PC-3 (cell line): Measurements from ENCODE around the gene ST7. TPM values are rescaled to one million over a fixed set of nuclear protein-coding genes. Genes with fewer than 3 reads are reported as not detected.
A peak's percentile ranks its signal among the peaks of the same experiment; 100 is the strongest.

Experiments used
- ATAC-seq: fragments of 200-7000 bp; cut with Tn5 transposase; 2 replicates; pipeline ENCODE4 v1.9.1; 2020; ENCODE audit warnings: mild to moderate bottlenecking, moderate library complexity
- BruUV-seq: library from RNA; stranded (reverse); fragments of 400-500 nt; replicated peaks from 2 replicates; lab custom pipeline; 2021; lab: Mats Ljungman, UMichigan
- CTCF ChIA-PET: fragments of 300-600 bp; sonication (Branson Sonifier 250); formaldehyde crosslinking; loops from one replicate; lab custom pipeline; 2022; ENCODE audit warnings: antibody characterized with exemption; lab: Charles Lee
- POLR2A ChIA-PET: fragments of 300-600 bp; sonication (Branson Sonifier 250); formaldehyde crosslinking; loops from one replicate; lab custom pipeline; 2022; ENCODE audit warnings: antibody characterized with exemption; ENCODE audit not compliant: unreplicated experiment; lab: Charles Lee
- DNase-seq: peaks from one replicate; pipeline ENCODE4 v3.0.0-alpha.2; 2015
- H2AFZ ChIP-seq: fragments of 300-600 bp; sonication (generic); 2 replicates; pipeline ENCODE4 v1.6.0; 2016; ENCODE audit warnings: antibody characterized with exemption, low read length
- H3F3A ChIP-seq: fragments of 300-600 bp; sonication (generic); one replicate; pipeline ENCODE4 v1.6.0; 2017; ENCODE audit warnings: antibody characterized with exemption, low read length, control low read depth, mild to moderate bottlenecking; ENCODE audit not compliant: unreplicated experiment
- H3K27ac ChIP-seq: fragments of 300-600 bp; sonication (generic); 2 replicates; pipeline ENCODE4 v1.5.1; 2016; ENCODE audit warnings: mild to moderate bottlenecking, low read length
- H3K27me3 ChIP-seq: fragments of 300-600 bp; sonication (generic); 2 replicates; pipeline ENCODE4 v1.6.1; 2016; ENCODE audit warnings: low read length, mixed read lengths
- H3K36me3 ChIP-seq: fragments of 300-600 bp; sonication (generic); 2 replicates; pipeline ENCODE4 v1.6.1; 2016; ENCODE audit warnings: low read depth, mixed run types, low read length, mixed read lengths
- H3K4me1 ChIP-seq: fragments of 300-600 bp; sonication (generic); 2 replicates; pipeline ENCODE4 v1.5.1; 2016; ENCODE audit warnings: low read length; ENCODE audit not compliant: insufficient read depth
- H3K4me2 ChIP-seq: fragments of 300-600 bp; sonication (generic); 2 replicates; pipeline ENCODE4 v1.6.0; 2016; ENCODE audit warnings: low read length
- H3K4me3 ChIP-seq: fragments of 300-600 bp; sonication (generic); 2 replicates; pipeline ENCODE4 v1.5.1; 2016; ENCODE audit warnings: mild to moderate bottlenecking, low read length, mixed read lengths
- H3K79me2 ChIP-seq: fragments of 300-600 bp; sonication (generic); 2 replicates; pipeline ENCODE4 v1.6.1; 2017; ENCODE audit warnings: low read length, mixed read lengths
- H3K9ac ChIP-seq: fragments of 300-600 bp; sonication (generic); 2 replicates; pipeline ENCODE4 v1.6.0; 2016; ENCODE audit warnings: mild to moderate bottlenecking, low read length
- H3K9me2 ChIP-seq: fragments of 300-600 bp; sonication (generic); replicated peaks from 2 replicates; pipeline ENCODE4 v1.6.1; 2016; ENCODE audit warnings: mixed run types, low read length, mixed read lengths
- H3K9me3 ChIP-seq: fragments of 300-600 bp; sonication (generic); 2 replicates; pipeline ENCODE4 v1.6.1; 2016; ENCODE audit warnings: low read length, mixed read lengths
- H4K20me1 ChIP-seq: fragments of 300-600 bp; sonication (generic); 2 replicates; pipeline ENCODE4 v1.6.1; 2016; ENCODE audit warnings: low read length, mixed read lengths
- EZH2 ChIP-seq: fragments of 300-600 bp; sonication (generic); IDR thresholded peaks from one replicate; pipeline ENCODE4 v1.6.1; 2017; ENCODE audit warnings: antibody characterized with exemption, mild to moderate bottlenecking, low read length; ENCODE audit not compliant: unreplicated experiment
- EZH2phosphoT487 ChIP-seq: fragments of 300-600 bp; sonication (generic); IDR thresholded peaks from 2 replicates; pipeline ENCODE4 v1.6.1; 2018; ENCODE audit warnings: mild to moderate bottlenecking, antibody characterized with exemption, low read length, borderline replicate concordance
- intact Hi-C: fragments of 100-400 bp; cut with micrococcal nuclease; formaldehyde crosslinking; loops from 2 replicates; pipeline ENCODE4 v1.9.0; 2023
- total RNA-seq: library from RNA; depleted of rRNA; stranded (reverse); fragments of >200 nt; gene quantifications from 2 replicates; pipeline ENCODE4 v1.2.3, GENCODE V29; 2014
- TF ChIP-seq, protein P1 (sequence below): fragments of 300-600 bp; sonication (generic); conservative IDR thresholded peaks from 2 replicates; pipeline ENCODE4 v1.5.1; 2017; ENCODE audit warnings: antibody characterized with exemption, low read depth, mild to moderate bottlenecking, low read length

The ST7 gene
- total RNA-seq, 1 experiment from 2014 or later = 19.7 TPM

DNA sequence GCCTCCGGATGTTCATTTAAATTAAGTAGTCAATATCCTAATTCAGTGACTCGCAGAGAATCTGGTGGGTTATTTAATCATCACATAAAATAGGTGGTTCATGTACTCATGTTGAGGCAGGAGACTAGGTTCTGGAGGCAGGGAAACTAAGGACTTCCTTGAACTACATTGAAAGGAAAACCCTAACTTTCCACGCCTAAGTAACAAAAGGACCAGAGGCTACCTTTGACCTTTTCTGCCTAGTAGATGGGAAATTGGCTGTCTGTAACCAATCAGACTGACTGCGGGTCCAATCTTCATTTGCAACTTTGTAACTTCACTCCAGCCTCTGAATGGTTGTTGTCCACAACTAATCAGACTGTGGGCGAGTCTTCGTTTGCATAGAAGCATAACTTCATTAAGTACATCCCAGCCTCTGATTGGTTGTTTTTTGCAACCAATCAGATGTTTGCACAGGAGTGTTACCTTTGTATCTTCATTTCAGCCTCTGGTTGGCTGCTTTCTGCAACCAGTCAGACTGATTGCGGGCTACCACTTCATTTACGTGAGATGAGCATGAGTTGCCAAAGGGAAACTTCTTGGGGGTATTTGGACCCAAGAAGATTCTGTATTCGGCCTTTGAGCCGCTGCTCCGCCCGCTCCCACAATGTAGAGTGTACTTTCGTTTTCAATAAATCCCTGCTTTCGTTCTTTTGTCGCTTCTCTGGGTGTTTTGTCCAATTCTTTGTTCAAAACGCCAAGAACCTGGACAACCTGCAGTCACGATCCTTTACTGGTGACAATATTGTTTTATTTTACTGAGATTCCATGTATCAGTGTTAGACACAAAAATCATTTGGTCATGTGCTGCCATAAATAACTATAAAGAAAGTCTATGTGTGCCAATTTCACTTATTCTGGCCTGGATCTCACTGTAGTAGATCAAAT lies 1.7 kb upstream of the ST7 start:
- Histone ChIP-seq H3F3A (no peaks in the 10 kb centered on the region), H3K4me1 (peaks cover 28% of the 10 kb centered on the region), H2AFZ (no peak overlapping the region), H3K9ac (peak overlapping the region; percentile 92; the same call in 1 of the 2 replicates), H3K9me2 (no peaks in the 10 kb centered on the region), H3K4me2 (peak overlapping the region; percentile 98), H3K4me3 (no peak overlapping the region), H3K27me3 (no peaks in the 10 kb centered on the region), H3K79me2 (peaks cover 27% of the 10 kb centered on the region), H3K27ac (no peak overlapping the region), H3K9me3 (no peaks in the 10 kb centered on the region), H4K20me1 (no peaks in the 10 kb centered on the region), H3K36me3 (no peaks in the 10 kb centered on the region)
- TF ChIP-seq, protein P1, sequence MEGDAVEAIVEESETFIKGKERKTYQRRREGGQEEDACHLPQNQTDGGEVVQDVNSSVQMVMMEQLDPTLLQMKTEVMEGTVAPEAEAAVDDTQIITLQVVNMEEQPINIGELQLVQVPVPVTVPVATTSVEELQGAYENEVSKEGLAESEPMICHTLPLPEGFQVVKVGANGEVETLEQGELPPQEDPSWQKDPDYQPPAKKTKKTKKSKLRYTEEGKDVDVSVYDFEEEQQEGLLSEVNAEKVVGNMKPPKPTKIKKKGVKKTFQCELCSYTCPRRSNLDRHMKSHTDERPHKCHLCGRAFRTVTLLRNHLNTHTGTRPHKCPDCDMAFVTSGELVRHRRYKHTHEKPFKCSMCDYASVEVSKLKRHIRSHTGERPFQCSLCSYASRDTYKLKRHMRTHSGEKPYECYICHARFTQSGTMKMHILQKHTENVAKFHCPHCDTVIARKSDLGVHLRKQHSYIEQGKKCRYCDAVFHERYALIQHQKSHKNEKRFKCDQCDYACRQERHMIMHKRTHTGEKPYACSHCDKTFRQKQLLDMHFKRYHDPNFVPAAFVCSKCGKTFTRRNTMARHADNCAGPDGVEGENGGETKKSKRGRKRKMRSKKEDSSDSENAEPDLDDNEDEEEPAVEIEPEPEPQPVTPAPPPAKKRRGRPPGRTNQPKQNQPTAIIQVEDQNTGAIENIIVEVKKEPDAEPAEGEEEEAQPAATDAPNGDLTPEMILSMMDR = no peak
- TF ChIP-seq EZH2 (no peak), EZH2phosphoT487 (no peak)
- intact Hi-C loops = no loop called here
- DNase-seq (no peak), ATAC-seq (no peak)
- CTCF ChIA-PET = no interaction called here
- BruUV-seq = no TSS peak
- POLR2A ChIA-PET = no interaction called here

DNA sequence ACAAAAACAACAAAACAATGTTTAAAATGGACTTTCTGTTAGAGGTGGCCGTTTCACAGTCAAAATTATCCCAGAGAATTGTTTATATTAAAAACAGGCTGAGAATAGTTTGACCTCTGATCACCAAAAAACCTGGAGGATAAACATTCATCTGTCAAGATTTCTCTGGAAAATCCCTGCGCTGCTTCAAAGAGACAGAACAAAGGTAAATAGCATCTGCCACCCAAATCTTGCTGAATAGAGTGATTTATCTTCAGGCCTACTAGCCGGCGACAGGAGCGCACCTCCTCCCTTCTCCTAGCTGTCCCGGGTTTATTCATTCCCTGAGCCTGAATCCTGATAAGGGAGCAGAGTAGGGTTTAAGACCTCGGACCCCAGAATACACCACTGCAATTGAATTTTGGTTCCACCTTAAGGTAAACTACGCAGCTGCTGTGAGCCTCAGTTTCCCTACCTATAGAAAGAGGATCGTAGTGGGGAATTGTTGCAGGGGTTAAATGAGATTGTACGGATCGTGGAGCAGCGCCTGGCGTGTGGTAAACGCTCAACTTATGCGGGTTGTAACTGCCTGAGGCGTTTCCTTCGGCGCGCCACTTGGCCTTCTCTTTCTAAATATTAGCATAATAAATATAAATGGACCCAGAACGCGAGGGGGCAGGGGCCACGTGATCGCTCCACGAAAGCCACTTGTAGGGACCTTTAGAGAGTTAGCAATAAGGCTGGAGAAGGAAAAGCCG lies 498 bp upstream of the ST7 start:
- peak overlapping the region; percentile 82 for H3K4me3 ChIP-seq
- peak; percentile 20 for ATAC-seq
- H3K79me2 ChIP-seq = peaks cover 39% of the 10 kb centered on the region
- peak overlapping the region; percentile 96 for H2AFZ ChIP-seq
- no peaks in the 10 kb centered on the region for H4K20me1 ChIP-seq
- ChIA-PET CTCF (no interaction called here), POLR2A (interaction anchor here (0.6 kb wide), 1 partner anchor 14 kb away, joined by 5 read pairs; no protein-coding TSS in a partner anchor)
- no peaks in the 10 kb centered on the region for H3K27me3 ChIP-seq
- H3K27ac ChIP-seq = peak overlapping the region; percentile 77
- no peaks in the 10 kb centered on the region for H3K36me3 ChIP-seq
- peak overlapping the region; percentile 98 for H3K4me2 ChIP-seq
- intact Hi-C loops = no loop called here
- peaks cover 28% of the 10 kb centered on the region for H3K4me1 ChIP-seq
- TSS peak; percentile 84 for BruUV-seq
- H3K9me3 ChIP-seq = no peaks in the 10 kb centered on the region
- TF ChIP-seq EZH2phosphoT487 = no peak
- TF ChIP-seq, protein P1 = no peak
- no peak for TF ChIP-seq EZH2
- H3F3A ChIP-seq = no peaks in the 10 kb centered on the region
- no peaks in the 10 kb centered on the region for H3K9me2 ChIP-seq
- DNase-seq = peak; percentile 51
- H3K9ac ChIP-seq = peak overlapping the region; percentile 92
